Measurements from ENCODE around the gene CYS1.

Gene CYS1

DNA sequence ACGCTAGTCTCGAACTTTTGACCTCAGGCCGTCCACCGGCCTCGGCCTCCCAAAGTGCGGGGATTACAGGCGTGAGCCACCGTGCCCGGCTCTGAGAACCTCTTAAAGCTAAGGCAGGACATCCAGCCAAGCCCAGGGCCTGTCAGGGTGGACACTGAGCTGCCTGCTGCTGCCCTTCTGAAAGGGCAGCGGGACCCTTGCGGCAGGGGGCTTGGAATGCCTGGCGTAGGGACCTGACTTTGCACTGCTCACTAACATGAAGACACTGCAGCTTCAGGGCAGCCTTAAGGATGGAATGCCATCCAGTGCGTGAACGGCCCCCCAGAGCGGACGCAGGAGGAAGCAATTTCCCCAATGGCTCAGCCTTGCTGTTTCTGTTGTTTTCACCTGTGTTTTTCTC lies 9.0 kb downstream of the CYS1 start:
- no peak for DNase-seq

DNA sequence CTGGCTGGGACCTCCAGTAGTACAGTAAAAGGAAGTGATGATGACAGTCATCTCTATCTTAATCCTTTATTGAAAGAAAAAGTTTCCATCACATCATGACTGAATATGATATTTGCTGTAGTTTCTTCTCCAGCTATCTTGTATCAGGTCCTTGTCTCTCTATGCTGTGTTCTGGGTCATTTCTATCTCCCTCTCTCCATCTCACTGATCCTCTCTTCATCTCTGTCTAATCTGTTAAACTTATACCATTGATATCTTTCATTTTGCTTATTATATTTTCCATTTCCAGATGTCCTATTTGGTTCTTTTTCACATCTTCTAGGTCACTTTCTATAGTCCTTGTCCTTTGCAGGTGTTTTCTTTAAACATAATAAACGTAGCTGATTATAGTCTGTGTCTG lies 12.3 kb downstream of the CYS1 start:
- DNase-seq, result no peak

DNA sequence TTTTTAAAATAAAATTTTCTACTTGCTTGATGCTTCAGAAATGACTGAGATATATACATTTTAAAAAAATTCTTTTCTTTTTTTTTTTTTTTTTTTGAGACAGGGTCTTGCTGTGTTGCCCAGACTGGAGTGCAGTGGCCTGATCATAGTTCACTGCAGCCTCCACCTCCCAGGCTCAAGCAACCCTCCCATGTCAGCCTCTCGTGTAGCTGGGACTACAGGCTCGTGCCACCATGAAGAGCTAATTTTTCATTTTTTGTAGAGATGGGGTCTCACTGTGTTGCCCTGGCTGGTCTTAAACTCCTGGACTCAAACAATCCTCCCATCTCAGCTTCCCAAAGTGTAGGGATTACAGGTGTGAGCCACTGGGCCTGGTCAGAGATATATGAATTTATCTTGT lies 12.9 kb downstream of the CYS1 start:
- DNase-seq, result no peak

DNA sequence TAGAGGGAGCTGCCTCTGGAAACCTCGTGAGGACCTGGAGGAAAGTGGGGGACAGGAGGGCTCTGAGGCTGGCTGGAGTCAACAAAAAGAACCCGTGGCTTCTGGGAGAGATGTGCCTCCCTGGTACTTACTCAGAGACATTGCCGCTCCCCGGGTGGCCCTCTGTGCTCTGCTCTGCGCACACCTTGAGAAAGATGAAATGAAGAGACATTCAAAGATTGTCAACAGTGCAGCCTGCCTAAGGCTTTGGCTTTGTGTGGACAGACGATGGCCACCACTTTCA lies 14.5 kb downstream of the CYS1 start:
- no peak for DNase-seq

DNA sequence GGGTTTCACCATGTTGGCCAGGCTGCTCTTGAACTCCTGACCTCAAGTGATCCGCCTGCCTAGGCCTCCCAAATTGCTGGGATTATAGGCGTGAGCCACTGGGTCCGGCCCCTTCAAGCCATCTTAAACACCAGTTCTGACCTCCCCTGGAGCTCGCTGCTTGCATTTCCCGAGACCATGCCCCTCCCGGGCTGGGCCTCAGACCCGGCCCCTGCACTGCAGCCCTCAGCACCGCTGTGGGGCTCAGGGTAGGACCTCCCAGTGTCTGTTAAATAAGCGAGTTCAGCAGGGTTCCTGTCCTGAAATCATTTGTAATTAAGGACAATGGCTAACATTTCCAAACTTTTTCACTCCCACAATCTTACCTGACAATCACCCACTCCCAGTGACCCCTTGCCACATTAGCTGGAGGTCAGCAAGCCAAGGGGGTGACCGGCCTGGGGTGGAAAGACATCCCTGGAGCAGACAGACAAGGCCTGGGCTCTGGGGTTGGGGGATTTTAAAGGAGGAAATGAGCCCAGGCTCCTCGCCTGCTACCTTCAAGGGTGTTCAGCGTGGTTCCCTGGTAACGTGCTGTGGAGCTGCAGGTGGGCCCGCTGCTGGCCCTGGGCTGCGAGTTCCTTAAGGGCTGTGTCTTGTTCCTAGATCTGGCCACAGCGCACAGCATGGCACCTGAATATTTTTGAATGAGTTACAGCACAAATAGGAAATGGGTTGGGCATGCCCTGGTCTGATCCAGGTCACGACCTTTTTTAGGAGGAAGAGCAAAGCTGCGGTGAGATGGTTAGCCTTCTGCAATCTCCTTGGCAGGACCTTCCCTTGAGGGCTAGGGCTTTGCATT lies 15.1 kb downstream of the CYS1 start:
- DNase-seq, result no peak

DNA sequence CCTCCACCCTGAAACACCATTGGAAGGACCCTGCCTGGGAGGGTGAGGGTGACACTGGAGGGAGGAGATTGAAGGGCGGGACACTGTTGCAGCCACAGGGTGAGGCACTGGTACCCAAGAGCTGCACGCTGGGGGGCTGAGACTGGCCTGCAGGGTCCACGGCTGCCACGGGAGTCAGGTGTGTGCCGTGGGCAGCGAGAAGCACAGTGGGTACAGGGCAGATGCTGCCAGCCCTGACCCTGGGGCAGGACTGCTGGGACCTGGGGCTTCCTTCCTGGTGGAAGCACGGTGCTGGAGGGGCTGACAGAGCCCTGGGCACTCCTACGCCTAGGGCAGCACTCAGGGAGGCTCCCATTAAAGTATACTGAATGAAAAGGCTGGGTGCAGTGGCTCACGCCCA lies 16.6 kb downstream of the CYS1 start:
- no peak for DNase-seq

DNA sequence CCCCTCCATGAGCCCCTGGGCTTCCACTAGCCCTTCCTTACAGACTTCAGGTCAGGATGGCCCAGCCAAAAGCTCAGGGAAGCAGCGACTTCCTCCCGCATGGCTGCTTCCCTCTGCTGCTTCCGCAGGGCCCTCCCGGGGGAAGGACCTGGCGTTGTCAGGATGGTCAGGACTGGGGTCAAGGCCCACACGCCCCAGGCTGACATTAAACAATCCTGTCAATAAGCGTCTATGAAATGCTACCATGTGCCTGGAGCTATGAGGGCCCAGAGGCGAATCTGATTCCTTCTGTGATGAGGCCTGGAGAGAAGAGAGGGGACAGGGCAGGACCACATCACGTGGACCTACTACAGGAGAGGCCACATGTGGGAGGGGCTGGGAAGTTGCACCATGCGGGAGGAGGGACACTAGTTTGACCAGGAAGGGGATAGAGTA lies 17.3 kb downstream of the CYS1 start:
- DNase-seq, result no peak

DNA sequence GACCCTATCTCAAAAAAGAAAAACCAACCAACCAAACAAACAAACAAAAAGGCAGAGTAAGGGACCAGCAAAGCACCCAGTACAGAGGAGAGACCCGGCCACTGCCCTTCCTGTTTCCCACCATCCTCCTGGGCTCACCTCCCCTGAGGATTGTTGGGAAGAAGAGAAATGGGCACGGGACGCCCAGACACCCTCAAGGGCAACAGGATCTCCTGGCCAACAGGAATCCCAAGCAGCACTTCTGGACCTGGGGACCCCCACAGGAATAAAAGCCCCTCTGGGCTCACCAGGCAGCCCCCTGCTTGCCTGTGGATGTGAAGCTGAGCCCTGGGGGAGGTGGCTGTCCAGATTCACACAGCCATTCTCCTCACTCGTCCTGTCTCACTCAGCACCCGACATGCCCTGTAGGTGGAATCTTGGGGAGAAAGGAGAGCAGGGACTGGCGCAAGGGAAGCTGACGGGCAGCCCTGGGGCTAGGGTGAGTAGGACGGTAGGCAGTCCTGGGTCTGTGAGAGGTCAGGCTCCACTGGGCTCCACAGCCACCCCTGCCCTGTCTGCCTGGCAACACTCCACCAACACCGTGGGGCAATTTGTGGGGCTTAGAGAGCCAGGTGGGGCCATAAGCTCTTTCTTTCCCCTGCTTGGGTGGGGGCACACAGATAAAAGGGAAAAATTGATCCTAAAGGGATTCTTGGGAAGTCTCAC lies 18.8 kb downstream of the CYS1 start:
- DNase-seq, result no peak

DNA sequence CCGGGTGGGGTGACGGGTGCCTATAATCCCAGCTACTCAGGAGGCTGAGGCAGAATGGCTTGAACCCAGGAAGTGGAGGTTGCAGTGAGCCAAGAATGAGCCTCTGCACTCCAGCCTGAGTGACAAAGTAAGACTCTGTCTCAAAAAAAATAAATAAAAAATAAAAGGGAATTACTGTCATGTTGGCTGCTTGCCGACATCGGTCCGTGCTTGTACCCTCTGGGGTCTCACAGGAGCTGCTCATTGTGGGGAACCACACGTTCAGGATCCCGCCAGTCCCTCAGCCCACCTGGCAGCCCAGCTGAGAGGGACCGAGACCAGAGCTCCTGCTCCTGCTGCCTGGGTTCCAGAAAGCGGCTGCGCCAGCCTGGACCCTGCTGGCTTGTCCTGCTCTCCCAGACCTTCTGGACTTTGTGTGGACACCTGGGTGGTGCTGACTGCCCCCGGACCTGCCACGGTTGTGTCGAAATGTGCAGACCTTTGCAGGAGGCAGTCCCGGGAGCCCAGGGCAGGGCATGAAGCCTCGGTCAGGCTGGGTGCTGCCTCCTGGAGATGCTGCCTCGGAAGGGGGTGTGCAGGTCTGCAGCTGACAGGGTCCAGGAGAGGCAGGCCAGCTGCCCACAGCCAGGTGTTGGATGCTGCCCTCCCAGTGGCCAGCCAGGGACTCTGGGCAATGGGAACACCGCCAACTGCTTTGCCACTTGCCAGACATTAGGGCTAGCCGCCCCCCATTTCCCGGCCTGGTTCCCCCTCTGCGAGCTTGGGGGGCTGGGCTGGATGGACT lies 20.5 kb downstream of the CYS1 start:
- no peak for DNase-seq

DNA sequence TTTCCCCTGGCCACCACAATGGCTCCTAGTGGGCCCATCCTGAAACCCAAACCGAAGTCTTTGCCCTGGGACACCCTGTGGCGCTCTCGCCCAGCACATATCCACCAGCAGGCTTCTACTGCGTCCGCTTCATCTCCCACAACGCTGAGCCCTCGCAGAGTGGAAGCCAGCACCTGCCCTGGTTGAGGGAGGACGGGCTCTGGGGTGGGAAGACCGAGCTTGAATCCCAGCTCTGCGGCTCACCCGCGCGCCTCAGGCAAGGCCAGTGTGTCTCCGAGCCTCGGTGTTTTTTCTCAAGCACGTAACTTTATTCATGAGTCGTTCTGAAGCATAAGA lies 21.2 kb downstream of the CYS1 start:
- DNase-seq, result no peak

DNA sequence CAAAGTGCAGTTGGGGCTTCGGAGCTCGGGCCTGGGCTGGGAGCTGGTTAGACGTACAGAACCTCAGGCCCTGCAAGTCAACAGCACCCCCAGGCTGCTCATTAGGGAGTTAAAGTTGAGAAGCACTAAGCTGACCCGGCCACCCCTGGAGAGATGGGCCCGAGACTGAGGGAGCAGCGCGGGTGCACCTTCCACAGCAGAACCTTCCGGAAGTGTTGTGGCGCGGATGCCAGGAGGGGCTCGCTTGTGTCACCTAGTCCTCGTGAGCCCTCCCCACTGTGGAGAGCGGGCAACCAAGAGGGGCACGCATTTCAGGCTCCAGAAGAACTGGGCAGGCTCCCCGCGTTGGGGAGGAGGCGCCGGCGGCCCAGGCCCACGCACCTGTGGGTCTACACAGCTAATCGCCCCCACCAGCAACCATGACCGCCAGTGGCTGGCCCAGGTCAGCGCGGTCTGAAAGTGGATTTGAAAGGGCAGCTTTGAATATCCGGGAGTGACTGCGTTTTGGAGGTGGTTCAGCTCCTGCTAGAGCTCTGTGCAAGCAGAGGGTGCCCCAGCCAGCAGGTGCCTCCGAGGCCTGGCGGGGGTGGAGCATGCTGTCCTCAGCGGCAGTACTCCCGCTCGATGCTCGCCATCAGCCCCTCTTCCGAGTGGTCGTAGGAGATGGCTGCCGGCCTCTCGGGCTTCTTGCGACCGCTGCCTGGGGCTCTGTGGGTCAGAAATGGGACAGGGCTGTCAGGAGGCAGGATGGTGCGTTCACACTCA lies 21.8 kb downstream of the CYS1 start:
- DNase-seq, result no peak

DNA sequence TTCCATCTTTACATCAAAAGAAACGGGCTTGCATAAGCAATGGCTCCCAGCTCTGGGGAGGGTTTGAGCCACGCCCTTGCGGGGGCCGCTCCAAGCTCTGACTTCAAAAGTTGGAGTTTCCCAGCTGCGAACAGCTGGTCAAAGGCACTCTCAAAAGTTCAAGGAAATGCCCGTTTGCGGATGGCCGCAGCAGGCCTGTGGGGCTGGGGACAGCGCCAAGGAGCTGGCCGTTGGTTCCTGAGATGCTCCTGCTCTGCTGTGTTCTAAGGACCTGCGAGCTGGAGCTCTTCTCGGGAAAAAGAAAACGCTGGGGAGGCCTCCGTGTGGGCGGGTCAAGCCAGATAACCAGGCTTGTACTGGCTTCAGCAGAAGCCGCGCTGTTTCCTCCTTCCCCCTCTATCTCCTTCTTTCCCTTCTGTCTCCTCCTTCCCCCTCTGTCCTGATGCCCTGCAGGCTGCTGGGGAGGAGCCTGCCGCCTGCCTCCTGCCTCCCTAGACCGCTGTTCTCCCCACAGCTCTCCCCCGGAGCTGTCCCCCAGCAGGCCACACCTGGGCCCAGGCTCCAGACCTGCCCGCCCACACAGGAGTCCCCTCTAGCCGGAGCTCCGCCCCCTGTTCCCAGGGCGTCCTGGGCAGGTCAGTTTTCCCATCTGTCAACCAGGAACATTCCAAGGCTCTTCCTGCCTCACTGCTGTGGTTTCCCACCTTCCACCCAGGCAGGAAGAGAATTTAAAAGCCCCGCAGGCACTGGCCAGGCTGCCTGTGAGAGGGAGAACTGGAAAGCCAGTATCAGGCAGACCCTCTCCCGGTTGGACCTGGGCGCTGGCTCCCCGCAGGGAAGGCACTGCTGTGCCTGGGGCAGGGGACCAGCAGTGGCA lies 22.7 kb downstream of the CYS1 start:
- DNase-seq, result peak; percentile 84

DNA sequence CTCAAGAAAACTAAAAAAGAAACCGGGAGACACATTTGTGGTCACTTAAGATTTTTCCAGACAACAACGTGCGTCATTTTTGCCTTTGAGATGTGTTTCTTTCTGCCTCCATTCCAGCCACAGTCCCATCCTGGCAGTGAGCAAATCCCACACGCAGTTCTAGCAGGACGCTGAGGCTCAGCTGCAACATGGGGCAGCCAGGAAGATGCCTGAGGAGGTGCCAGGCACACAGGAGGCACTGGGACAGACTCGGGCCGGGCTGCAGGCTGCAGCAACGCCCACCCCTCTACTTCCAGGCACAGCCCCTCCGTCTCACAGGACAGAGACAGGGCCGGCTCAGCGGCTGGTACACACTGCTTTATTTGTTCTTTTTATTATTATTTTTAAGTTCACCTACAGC lies 23.8 kb downstream of the CYS1 start:
- no peak for DNase-seq

DNA sequence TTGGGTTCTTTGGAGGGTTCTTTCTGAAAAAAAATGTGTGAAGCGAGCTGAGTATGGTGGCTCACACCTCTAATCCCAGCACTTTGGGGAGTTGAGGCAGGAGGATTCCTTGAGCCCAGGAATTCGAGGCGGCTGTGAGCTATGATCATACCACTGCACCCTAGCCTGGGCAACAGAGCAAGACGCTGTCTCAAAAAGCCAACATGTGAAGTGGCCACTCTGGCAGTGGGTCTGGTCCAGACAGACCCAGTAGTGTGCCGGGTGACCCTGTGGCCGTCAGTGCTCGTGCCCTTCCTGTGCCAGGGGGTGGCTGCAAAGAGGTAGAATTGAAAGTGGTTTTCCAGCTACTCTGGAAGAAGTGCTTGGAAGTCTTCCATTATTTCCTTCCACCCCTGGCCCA lies 25.2 kb downstream of the CYS1 start:
- DNase-seq, result no peak

DNA sequence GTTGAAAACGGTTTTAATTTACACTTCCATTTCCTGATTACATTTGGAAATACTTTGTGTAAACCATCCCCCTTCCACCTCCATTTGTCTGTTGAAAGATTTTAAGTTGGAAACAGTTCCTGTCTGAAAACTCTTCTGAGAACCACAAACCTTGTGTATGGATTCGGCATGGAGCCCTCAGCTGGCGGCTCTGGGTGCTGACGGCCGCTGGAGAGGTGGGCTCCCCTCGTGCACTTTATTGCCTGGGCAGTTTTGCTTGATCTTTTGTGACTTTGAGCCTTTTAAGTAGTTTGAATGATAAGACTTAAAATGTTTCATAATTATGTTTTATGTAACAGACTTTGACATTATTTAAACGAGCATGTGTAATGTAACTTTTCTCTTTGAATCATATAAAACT lies 25.8 kb downstream of the CYS1 start:
- no peak for DNase-seq

DNA sequence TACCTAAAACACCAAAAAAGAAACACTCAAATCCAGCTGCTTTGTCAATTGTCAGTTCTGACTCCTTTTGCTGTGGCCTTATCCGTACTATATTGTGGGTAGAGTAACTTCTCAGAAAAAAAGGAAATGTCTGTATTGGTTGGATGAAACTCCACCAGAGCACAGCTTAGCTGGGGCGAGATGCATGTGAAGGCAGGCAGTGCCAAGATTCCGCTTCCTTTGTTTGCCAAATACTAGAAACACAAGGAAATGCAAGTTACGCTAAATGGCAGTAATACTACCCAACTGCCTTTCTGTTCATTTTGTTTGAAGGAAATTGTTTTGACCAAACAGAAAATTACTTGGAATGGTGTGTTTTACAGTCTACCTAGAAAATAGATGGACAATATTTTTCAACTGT lies 26.9 kb downstream of the CYS1 start:
- DNase-seq, result no peak

DNA sequence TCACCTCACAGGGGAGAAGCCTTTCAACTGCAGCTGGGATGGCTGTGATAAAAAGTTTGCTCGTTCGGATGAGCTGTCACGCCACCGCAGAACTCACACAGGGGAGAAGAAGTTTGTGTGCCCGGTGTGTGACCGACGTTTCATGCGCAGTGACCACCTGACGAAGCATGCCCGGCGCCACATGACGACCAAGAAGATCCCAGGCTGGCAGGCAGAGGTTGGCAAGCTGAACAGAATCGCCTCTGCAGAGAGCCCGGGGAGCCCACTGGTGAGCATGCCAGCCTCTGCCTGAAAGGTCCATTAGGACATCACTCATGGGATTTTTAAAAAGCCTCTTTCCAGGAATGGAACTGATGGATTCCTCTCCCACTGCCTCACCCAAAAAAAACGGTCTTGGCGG lies 28.0 kb downstream of the CYS1 start:
- DNase-seq, result no peak

DNA sequence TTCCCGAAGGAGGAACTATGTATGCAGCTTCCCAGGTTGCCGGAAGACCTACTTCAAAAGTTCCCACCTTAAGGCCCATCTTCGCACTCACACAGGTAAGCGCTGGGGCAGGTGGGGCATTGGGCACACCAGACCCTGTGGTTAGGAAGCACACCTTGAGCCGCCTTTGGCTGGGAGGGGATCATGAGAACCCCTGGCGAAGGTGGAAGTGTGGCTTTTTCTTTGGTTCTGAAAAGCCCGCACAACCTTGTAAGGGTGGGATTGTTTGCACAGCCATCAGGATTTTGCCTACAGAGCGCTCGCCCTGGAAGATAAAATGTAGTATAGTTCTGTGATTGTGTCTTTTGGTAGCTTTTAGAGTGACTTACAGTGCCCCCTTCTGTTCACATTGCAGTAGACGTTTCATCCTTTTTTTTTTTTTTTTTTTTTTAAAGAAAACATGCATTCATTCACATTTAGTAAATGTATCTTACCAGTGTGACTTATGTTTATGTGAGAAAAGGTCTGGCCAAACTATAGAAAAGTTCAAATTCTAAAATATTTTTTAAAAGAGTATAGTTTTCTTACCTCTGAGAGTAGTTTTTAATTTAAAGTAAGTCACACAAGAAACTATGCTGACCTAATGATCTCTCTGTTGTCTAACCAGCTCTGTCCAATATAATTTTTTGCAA lies 31.6 kb downstream of the CYS1 start:
- DNase-seq, result peak; percentile 64

DNA sequence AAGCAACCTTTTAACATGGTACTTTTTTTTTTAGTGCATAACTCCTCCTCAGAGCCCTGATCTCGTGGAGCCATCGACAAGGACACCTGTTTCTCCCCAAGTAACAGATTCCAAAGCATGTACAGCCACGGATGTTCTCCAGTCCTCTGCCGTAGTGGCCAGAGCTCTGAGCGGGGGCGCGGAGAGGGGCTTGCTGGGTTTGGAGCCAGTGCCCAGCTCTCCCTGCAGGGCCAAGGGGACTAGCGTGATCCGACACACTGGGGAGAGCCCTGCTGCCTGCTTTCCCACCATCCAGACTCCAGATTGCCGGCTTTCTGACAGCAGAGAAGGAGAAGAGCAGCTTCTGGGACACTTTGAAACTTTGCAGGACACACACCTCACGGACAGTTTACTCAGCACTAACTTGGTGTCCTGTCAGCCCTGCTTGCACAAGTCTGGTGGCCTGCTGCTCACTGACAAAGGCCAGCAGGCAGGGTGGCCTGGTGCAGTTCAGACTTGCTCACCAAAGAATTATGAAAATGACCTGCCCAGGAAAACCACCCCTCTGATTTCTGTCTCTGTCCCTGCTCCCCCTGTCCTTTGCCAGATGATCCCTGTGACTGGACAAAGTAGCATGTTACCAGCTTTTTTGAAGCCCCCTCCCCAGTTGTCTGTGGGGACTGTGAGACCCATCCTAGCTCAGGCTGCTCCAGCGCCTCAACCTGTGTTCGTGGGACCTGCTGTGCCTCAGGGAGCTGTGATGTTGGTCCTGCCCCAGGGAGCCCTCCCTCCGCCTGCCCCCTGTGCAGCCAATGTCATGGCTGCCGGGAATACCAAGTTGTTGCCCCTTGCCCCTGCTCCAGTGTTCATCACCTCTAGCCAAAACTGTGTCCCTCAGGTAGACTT lies 32.4 kb downstream of the CYS1 start:
- DNase-seq, result no peak

DNA sequence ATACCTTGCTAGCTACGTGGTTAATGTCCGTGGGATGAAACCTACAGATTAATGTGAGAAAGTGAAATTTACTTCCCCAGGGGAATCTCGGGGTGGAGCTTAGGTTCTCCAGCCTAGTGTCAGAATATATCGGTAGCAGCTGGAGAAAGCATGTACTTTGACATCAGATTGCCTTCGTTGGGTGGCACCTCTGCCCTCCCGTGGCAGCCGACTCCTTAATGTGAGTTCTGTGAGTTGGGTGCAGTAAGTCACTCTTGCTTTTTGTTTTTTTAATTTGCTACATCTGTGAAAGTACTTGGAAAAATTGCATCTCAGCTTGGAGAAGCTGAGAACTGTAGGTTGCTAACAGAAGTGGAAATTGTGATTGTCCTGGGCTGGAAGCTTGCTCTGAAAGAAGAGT lies 33.3 kb downstream of the CYS1 start:
- no peak for DNase-seq

All from HCEC 1CT (cell line).